Measurements from ENCODE around the gene SEMA3D.

DNA sequence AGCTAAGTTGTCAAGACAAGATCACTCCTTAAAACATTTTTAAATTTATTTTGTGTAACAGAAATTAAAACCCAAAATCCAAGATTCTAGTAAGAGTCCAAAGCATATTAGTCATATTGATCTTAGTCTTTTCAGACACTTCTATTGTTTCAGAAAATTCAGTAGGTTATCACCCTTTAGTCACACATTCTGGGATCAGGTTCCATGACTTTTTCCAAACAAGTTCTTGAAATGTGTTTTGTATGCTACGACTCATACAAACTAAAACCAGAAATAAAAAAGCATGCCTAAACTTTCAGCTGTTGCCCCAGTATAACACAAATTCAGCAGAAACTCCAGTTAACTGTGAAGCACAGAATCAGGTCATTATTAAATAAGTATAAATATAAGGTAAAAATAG lies 10.7 kb downstream of the SEMA3D start:
- TF ChIP-seq, protein P1, sequence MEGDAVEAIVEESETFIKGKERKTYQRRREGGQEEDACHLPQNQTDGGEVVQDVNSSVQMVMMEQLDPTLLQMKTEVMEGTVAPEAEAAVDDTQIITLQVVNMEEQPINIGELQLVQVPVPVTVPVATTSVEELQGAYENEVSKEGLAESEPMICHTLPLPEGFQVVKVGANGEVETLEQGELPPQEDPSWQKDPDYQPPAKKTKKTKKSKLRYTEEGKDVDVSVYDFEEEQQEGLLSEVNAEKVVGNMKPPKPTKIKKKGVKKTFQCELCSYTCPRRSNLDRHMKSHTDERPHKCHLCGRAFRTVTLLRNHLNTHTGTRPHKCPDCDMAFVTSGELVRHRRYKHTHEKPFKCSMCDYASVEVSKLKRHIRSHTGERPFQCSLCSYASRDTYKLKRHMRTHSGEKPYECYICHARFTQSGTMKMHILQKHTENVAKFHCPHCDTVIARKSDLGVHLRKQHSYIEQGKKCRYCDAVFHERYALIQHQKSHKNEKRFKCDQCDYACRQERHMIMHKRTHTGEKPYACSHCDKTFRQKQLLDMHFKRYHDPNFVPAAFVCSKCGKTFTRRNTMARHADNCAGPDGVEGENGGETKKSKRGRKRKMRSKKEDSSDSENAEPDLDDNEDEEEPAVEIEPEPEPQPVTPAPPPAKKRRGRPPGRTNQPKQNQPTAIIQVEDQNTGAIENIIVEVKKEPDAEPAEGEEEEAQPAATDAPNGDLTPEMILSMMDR (conservative IDR thresholded peaks at IDR 0.05) = no peak
- no peak for TF ChIP-seq EZH2 (IDR thresholded peaks at IDR 0.05; ENCODE audit: low read depth)
